Trophoblast cell (in vitro differentiated cells and primary cell): ENCODE results near the gene TBCB.

Experiments
- DNase-seq, 2 donors: peaks; one replicate each; pipeline ENCODE4 v3.0.0-alpha.2; 2016
- H2AFZ ChIP-seq: 2 replicates; pipeline ENCODE4 v1.6.1; 2013; ENCODE audit warnings: low read length, moderate library complexity, mild to moderate bottlenecking; ENCODE audit not compliant: insufficient read depth, poor library complexity
- H2AK5ac ChIP-seq: 2 replicates; pipeline ENCODE4 v1.6.1; 2013; ENCODE audit warnings: mild to moderate bottlenecking, low read length
- H2BK120ac ChIP-seq: 2 replicates; pipeline ENCODE4 v1.6.1; 2013; ENCODE audit warnings: low read length, mild to moderate bottlenecking, moderate library complexity; ENCODE audit not compliant: insufficient read depth, poor library complexity
- H2BK12ac ChIP-seq: 2 replicates; pipeline ENCODE4 v1.6.1; 2013; ENCODE audit warnings: mild to moderate bottlenecking, low read length, moderate library complexity
- H2BK5ac ChIP-seq: 2 replicates; pipeline ENCODE4 v1.6.1; 2013; ENCODE audit warnings: low read length, low read depth, moderate library complexity, mild to moderate bottlenecking; ENCODE audit not compliant: poor library complexity
- H3K14ac ChIP-seq: 2 replicates; pipeline ENCODE4 v1.6.1; 2013; ENCODE audit warnings: mild to moderate bottlenecking, low read length
- H3K18ac ChIP-seq: 2 replicates; pipeline ENCODE4 v1.6.1; 2013; ENCODE audit warnings: mild to moderate bottlenecking, low read length
- H3K23ac ChIP-seq: 2 replicates; pipeline ENCODE4 v1.6.1; 2013; ENCODE audit warnings: low read length
- H3K27ac ChIP-seq: 2 replicates; pipeline ENCODE4 v1.5.1; 2013; ENCODE audit warnings: low read depth, mild to moderate bottlenecking, inconsistent platforms, low read length, moderate library complexity
- H3K27me3 ChIP-seq: 2 replicates; pipeline ENCODE4 v1.6.1; 2013; ENCODE audit warnings: inconsistent platforms, mild to moderate bottlenecking, low read length, moderate library complexity; ENCODE audit not compliant: insufficient read depth
- H3K36me3 ChIP-seq, 2 experiments: 1 replicate in 1 of 2; 2 replicates in 1 of 2; pipeline ENCODE4 v1.6.1; 2013; ENCODE audit warnings: low read length in 2 of 2, mild to moderate bottlenecking in 2 of 2, moderate library complexity in 1 of 2; ENCODE audit not compliant: insufficient read depth in 2 of 2, control insufficient read depth in 1 of 2
- H3K4ac ChIP-seq: 2 replicates; pipeline ENCODE4 v1.6.1; 2013; ENCODE audit warnings: low read depth, mild to moderate bottlenecking, low read length, moderate library complexity
- H3K4me1 ChIP-seq, 2 experiments: 1 replicate in 1 of 2; 2 replicates in 1 of 2; pipeline ENCODE4 v1.6.1; 2013; ENCODE audit warnings: low read length in 2 of 2, mild to moderate bottlenecking in 2 of 2, moderate library complexity in 1 of 2; ENCODE audit not compliant: insufficient read depth in 2 of 2, control insufficient read depth in 1 of 2
- H3K4me2 ChIP-seq: 2 replicates; pipeline ENCODE4 v1.6.1; 2013; ENCODE audit warnings: inconsistent platforms, mild to moderate bottlenecking, low read length, moderate library complexity
- H3K4me3 ChIP-seq: 2 replicates; pipeline ENCODE4 v1.5.1; 2013; ENCODE audit warnings: mild to moderate bottlenecking, low read depth, low read length, inconsistent platforms
- H3K79me1 ChIP-seq: one replicate; pipeline ENCODE4 v1.6.1; 2013; ENCODE audit warnings: low read length
- H3K79me2 ChIP-seq: 2 replicates; pipeline ENCODE4 v1.6.1; 2013; ENCODE audit warnings: low read length, mild to moderate bottlenecking; ENCODE audit not compliant: control insufficient read depth, insufficient read depth, poor library complexity
- H3K9ac ChIP-seq: 2 replicates; pipeline ENCODE4 v1.6.1; 2013; ENCODE audit warnings: mild to moderate bottlenecking, low read length
- H3K9me3 ChIP-seq: 2 replicates; pipeline ENCODE4 v1.6.1; 2013; ENCODE audit warnings: low read depth, mild to moderate bottlenecking, control low read depth, inconsistent platforms, low read length; ENCODE audit not compliant: insufficient read depth
- H4K12ac ChIP-seq: 2 replicates; pipeline ENCODE4 v1.6.1; 2013; ENCODE audit warnings: low read depth, mild to moderate bottlenecking, low read length, moderate library complexity
- H4K8ac ChIP-seq: 2 replicates; pipeline ENCODE4 v1.6.1; 2013; ENCODE audit warnings: low read depth, mild to moderate bottlenecking, low read length, moderate library complexity
- H4K91ac ChIP-seq: one replicate; pipeline ENCODE4 v1.6.1; 2013; ENCODE audit warnings: low read depth, mild to moderate bottlenecking, low read length, moderate library complexity
- WGBS: extraction: QIAGEN DNeasy Blood & Tissue Kit; methylation state at CpG from one replicate; pipeline ENCODE4 v1.1.7; 2013; ENCODE audit warnings: missing lambda C conversion rate; ENCODE audit not compliant: insufficient read length, insufficient coverage; ENCODE audit errors: extremely low coverage; 5-methylcytosine and 5-hydroxymethylcytosine counted together

Gene TBCB

GRCh38 chr19:36149673-36150406 is 34.6 kb downstream of the TBCB start:
- H3K27ac ChIP-seq = no peak overlapping the region
- H3K18ac ChIP-seq = no peak overlapping the region
- no peak overlapping the region for H3K14ac ChIP-seq
- no peak overlapping the region for H3K9ac ChIP-seq
- H2AFZ ChIP-seq = no peak overlapping the region
- no peak overlapping the region for H4K8ac ChIP-seq
- no peak overlapping the region for H2BK120ac ChIP-seq
- H3K79me2 ChIP-seq = no peaks in the 10 kb centered on the region
- no peak overlapping the region for H4K12ac ChIP-seq
- no peaks in the 10 kb centered on the region for H3K79me1 ChIP-seq
- H2AK5ac ChIP-seq = no peak overlapping the region
- no peak for DNase-seq
- no peak overlapping the region for H3K4me3 ChIP-seq
- H2BK12ac ChIP-seq = no peak overlapping the region
- H3K23ac ChIP-seq = no peak overlapping the region
- H3K27me3 ChIP-seq = no peaks in the 10 kb centered on the region
- H2BK5ac ChIP-seq = no peak overlapping the region
- no peak overlapping the region for H4K91ac ChIP-seq
- no CpG with 5 or more reads among the region's 13 CpGs for WGBS
- no peak overlapping the region for H3K4me2 ChIP-seq
- no peak overlapping the region for H3K4ac ChIP-seq
- H3K9me3 ChIP-seq = peaks cover 1% of the 10 kb centered on the region
- no peaks in the 10 kb centered on the region for H3K4me1 ChIP-seq
- peaks cover 70 to 73% of the 10 kb centered on the region in 2 experiments for H3K36me3 ChIP-seq

- H4K12ac ChIP-seq = no peak overlapping the region
- no peak overlapping the region for H2AFZ ChIP-seq
- no peak overlapping the region for H2BK120ac ChIP-seq
- no peaks in the 10 kb centered on the region for H3K79me2 ChIP-seq
- no peak overlapping the region for H4K91ac ChIP-seq
- H3K27me3 ChIP-seq = no peaks in the 10 kb centered on the region
- H3K4me3 ChIP-seq = no peak overlapping the region
- H3K79me1 ChIP-seq = no peaks in the 10 kb centered on the region
- no peak overlapping the region for H3K18ac ChIP-seq
- H4K8ac ChIP-seq = no peak overlapping the region
- no peak overlapping the region for H3K4me2 ChIP-seq
- H2AK5ac ChIP-seq = no peak overlapping the region
- H3K4me1 ChIP-seq = no peaks in the 10 kb centered on the region
- peaks cover 64 to 69% of the 10 kb centered on the region in 2 experiments for H3K36me3 ChIP-seq
- H2BK5ac ChIP-seq = no peak overlapping the region
- no peak overlapping the region for H3K23ac ChIP-seq
- DNase-seq = no peak
- no peak overlapping the region for H3K4ac ChIP-seq
- no CpG with 5 or more reads among the region's 5 CpGs for WGBS
- H3K14ac ChIP-seq = no peak overlapping the region
- H3K9me3 ChIP-seq = peaks cover 1% of the 10 kb centered on the region
- no peak overlapping the region for H2BK12ac ChIP-seq
- no peak overlapping the region for H3K27ac ChIP-seq
- no peak overlapping the region for H3K9ac ChIP-seq
Measured at GRCh38 chr19:36150586-36150985, 35.3 kb downstream of the TBCB start.

GRCh38 chr19:36151144-36152018 is 36.1 kb downstream of the TBCB start:
- no peaks in the 10 kb centered on the region for H3K79me2 ChIP-seq
- no peak overlapping the region for H3K27ac ChIP-seq
- no peak overlapping the region for H2BK120ac ChIP-seq
- no peak overlapping the region for H3K14ac ChIP-seq
- no peak overlapping the region for H3K4me2 ChIP-seq
- no peak overlapping the region for H3K9ac ChIP-seq
- no peak overlapping the region for H2BK5ac ChIP-seq
- WGBS = no CpG with 5 or more reads among the region's 47 CpGs
- DNase-seq = no peak
- peaks cover 57 to 61% of the 10 kb centered on the region in 2 experiments for H3K36me3 ChIP-seq
- no peak overlapping the region for H2BK12ac ChIP-seq
- H3K4ac ChIP-seq = no peak overlapping the region
- H3K23ac ChIP-seq = no peak overlapping the region
- no peak overlapping the region for H4K91ac ChIP-seq
- H3K18ac ChIP-seq = no peak overlapping the region
- H3K27me3 ChIP-seq = no peaks in the 10 kb centered on the region
- H4K8ac ChIP-seq = no peak overlapping the region
- no peak overlapping the region for H2AK5ac ChIP-seq
- no peaks in the 10 kb centered on the region for H3K79me1 ChIP-seq
- H3K9me3 ChIP-seq = peaks cover 1% of the 10 kb centered on the region
- H4K12ac ChIP-seq = no peak overlapping the region
- no peaks in the 10 kb centered on the region for H3K4me1 ChIP-seq
- no peak overlapping the region for H2AFZ ChIP-seq
- H3K4me3 ChIP-seq = no peak overlapping the region

GRCh38 chr19:36152019-36152351 is 36.7 kb downstream of the TBCB start:
- no peaks in the 10 kb centered on the region for H3K27me3 ChIP-seq
- H3K4ac ChIP-seq = no peak overlapping the region
- no peak overlapping the region for H2BK120ac ChIP-seq
- H3K14ac ChIP-seq = no peak overlapping the region
- H3K79me1 ChIP-seq = no peaks in the 10 kb centered on the region
- no peak overlapping the region for H4K8ac ChIP-seq
- H4K12ac ChIP-seq = no peak overlapping the region
- no peak overlapping the region for H2BK5ac ChIP-seq
- H3K4me3 ChIP-seq = no peak overlapping the region
- H4K91ac ChIP-seq = no peak overlapping the region
- no peak overlapping the region for H3K18ac ChIP-seq
- H2AFZ ChIP-seq = no peak overlapping the region
- DNase-seq = no peak
- H3K36me3 ChIP-seq = peaks cover 50 to 55% of the 10 kb centered on the region in 2 experiments
- WGBS = no CpG with 5 or more reads among the region's 16 CpGs
- H3K9ac ChIP-seq = no peak overlapping the region
- no peak overlapping the region for H2BK12ac ChIP-seq
- H3K23ac ChIP-seq = no peak overlapping the region
- no peaks in the 10 kb centered on the region for H3K79me2 ChIP-seq
- H2AK5ac ChIP-seq = no peak overlapping the region
- no peak overlapping the region for H3K4me2 ChIP-seq
- no peaks in the 10 kb centered on the region for H3K4me1 ChIP-seq
- peaks cover 1% of the 10 kb centered on the region for H3K9me3 ChIP-seq
- no peak overlapping the region for H3K27ac ChIP-seq
